HG03457 (cell line): Measurements from ENCODE around the gene SLC9C1.
A peak's percentile ranks its signal among the peaks of the same experiment; 100 is the strongest.

Source experiments
- ATAC-seq: cut with Tn5 transposase; IDR thresholded peaks from one replicate; pipeline ENCODE4 v1.9.1; 2021; ENCODE audit warnings: moderate number of reproducible peaks; ENCODE audit not compliant: unreplicated experiment

SLC9C1 gene

GRCh38 chr3:112132975-112133448, 161.0 kb downstream of the SLC9C1 start, which contains the start of gene GCSAM:
Gene GCSAM (minus strand): TSS chr3:112133248. CDS start chr3:112133120, 128 bp downstream.
- ATAC-seq, result peak; percentile 75

- no peak for ATAC-seq
Observed at GRCh38 chr3:112132554-112132953, 161.5 kb downstream of the SLC9C1 start.

GRCh38 chr3:112132088-112132487, 161.9 kb downstream of the SLC9C1 start:
- no peak for ATAC-seq

- ATAC-seq, result no peak
Observed at GRCh38 chr3:112131111-112131510, 162.9 kb downstream of the SLC9C1 start.

GRCh38 chr3:112130638-112130993, 163.4 kb downstream of the SLC9C1 start:
- no peak for ATAC-seq

GRCh38 chr3:112129925-112130637, 163.9 kb downstream of the SLC9C1 start:
- no peak for ATAC-seq

GRCh38 chr3:112128843-112129727, 164.9 kb downstream of the SLC9C1 start:
- no peak for ATAC-seq

GRCh38 chr3:112127522-112128494, 166.2 kb downstream of the SLC9C1 start:
- no peak for ATAC-seq

- ATAC-seq, result no peak
Observed at GRCh38 chr3:112126511-112126911, 167.5 kb downstream of the SLC9C1 start.

- no peak for ATAC-seq
Observed at GRCh38 chr3:112124907-112125607, 169.0 kb downstream of the SLC9C1 start.

- ATAC-seq, result no peak
Observed at GRCh38 chr3:112123548-112123947, 170.5 kb downstream of the SLC9C1 start.

- no peak for ATAC-seq
Observed at GRCh38 chr3:112122870-112123269, 171.1 kb downstream of the SLC9C1 start.

GRCh38 chr3:112121577-112122547, 172.2 kb downstream of the SLC9C1 start:
- ATAC-seq, result no peak

- no peak for ATAC-seq
Observed at GRCh38 chr3:112119962-112120836, 173.8 kb downstream of the SLC9C1 start.

GRCh38 chr3:112117841-112118571, 176.0 kb downstream of the SLC9C1 start:
- ATAC-seq, result no peak

- no peak for ATAC-seq
Observed at GRCh38 chr3:112117415-112117814, 176.6 kb downstream of the SLC9C1 start.

GRCh38 chr3:112116748-112117186, 177.2 kb downstream of the SLC9C1 start:
- no peak for ATAC-seq
